Effector memory CD8-positive, alpha-beta T cell (primary cell): Measurements from ENCODE around the gene CCRL2.
A peak's percentile ranks its signal among the peaks of the same experiment; 100 is the strongest.
"Not testable (repeated sequence)": the region's sequence is repeated elsewhere in the genome, so short reads cannot be mapped to it uniquely, and the experiment has no call there.

Experiments
- ATAC-seq: fragments of 150-1000 bp; cut with Tn5 transposase; replicated peaks from 2 replicates; pipeline ENCODE4 v1.10.0; 2021; ENCODE audit warnings: mild to moderate bottlenecking, moderate library complexity
- DNase-seq, 3 experiments: peaks; one replicate each; pipeline ENCODE4 v3.0.0; 2021
- H3K27ac Mint-ChIP-seq, 2 donors: one replicate each; pipeline ENCODE4 v1.8.0; 2022; ENCODE audit warnings: mild to moderate bottlenecking in 2 of 2, mixed read lengths in 2 of 2, moderate library complexity in 2 of 2
- H3K27me3 Mint-ChIP-seq, 2 donors: one replicate each; pipeline ENCODE4 v1.8.0; 2022; ENCODE audit warnings: mixed read lengths in 2 of 2
- H3K36me3 Mint-ChIP-seq: one replicate; pipeline ENCODE4 v1.8.0; 2022; ENCODE audit warnings: mild to moderate bottlenecking, moderate library complexity, mixed read lengths; ENCODE audit not compliant: insufficient read depth
- H3K4me1 Mint-ChIP-seq, 2 donors: one replicate each; pipeline ENCODE4 v1.8.0; 2022; ENCODE audit warnings: low read depth in 2 of 2, mixed read lengths in 2 of 2
- H3K4me3 Mint-ChIP-seq, 2 donors: one replicate each; pipeline ENCODE4 v1.8.0; 2022; ENCODE audit warnings: mild to moderate bottlenecking in 2 of 2, mixed read lengths in 2 of 2, moderate library complexity in 2 of 2
- H3K9me3 Mint-ChIP-seq, 2 donors: one replicate each; pipeline ENCODE4 v1.8.0; 2022; ENCODE audit warnings: mixed read lengths in 2 of 2

CCRL2 gene

GRCh38 chr3:46386205-46386604, 20.9 kb upstream of the CCRL2 start:
- DNase-seq = no peak
- ATAC-seq = no peak

GRCh38 chr3:46388847-46389246, 18.2 kb upstream of the CCRL2 start:
- not testable (repeated sequence) for H3K4me1 Mint-ChIP-seq, H3K27me3 Mint-ChIP-seq

More at GRCh38 chr3:46386205-46386604, 20.9 kb upstream of the CCRL2 start:
- no peaks in the 10 kb centered on the region for H3K9me3 Mint-ChIP-seq
- H3K27ac Mint-ChIP-seq = no peak overlapping the region
- H3K36me3 Mint-ChIP-seq = no peaks in the 10 kb centered on the region
- peaks cover 11 to 13% of the 10 kb centered on the region in 2 donors for H3K4me1 Mint-ChIP-seq
- H3K27me3 Mint-ChIP-seq = no peaks in the 10 kb centered on the region
- no peak overlapping the region for H3K4me3 Mint-ChIP-seq

GRCh38 chr3:46389306-46389705, 17.8 kb upstream of the CCRL2 start:
- H3K4me1 Mint-ChIP-seq = no peaks in the 10 kb centered on the region
- no peaks in the 10 kb centered on the region for H3K27me3 Mint-ChIP-seq
- H3K4me3 Mint-ChIP-seq = no peak overlapping the region
- H3K27ac Mint-ChIP-seq = no peak overlapping the region
- no peaks in the 10 kb centered on the region for H3K9me3 Mint-ChIP-seq
- H3K36me3 Mint-ChIP-seq = peaks cover 3% of the 10 kb centered on the region
- no peak for DNase-seq
- no peak for ATAC-seq

More at GRCh38 chr3:46388847-46389246, 18.2 kb upstream of the CCRL2 start:
- not testable (repeated sequence) for H3K27ac Mint-ChIP-seq, H3K4me3 Mint-ChIP-seq, DNase-seq, H3K9me3 Mint-ChIP-seq, H3K36me3 Mint-ChIP-seq, ATAC-seq

GRCh38 chr3:46391526-46391925, 15.5 kb upstream of the CCRL2 start:
- H3K27ac Mint-ChIP-seq, DNase-seq, H3K36me3 Mint-ChIP-seq, H3K4me3 Mint-ChIP-seq, H3K9me3 Mint-ChIP-seq, H3K4me1 Mint-ChIP-seq, H3K27me3 Mint-ChIP-seq, ATAC-seq: not testable (repeated sequence)

- no peaks in the 10 kb centered on the region for H3K9me3 Mint-ChIP-seq
- H3K4me3 Mint-ChIP-seq = no peak overlapping the region
- DNase-seq (no peak), ATAC-seq (no peak)
- peaks cover 3% of the 10 kb centered on the region for H3K36me3 Mint-ChIP-seq
- H3K4me1 Mint-ChIP-seq = peaks cover 3 to 6% of the 10 kb centered on the region in 2 donors
- H3K27me3 Mint-ChIP-seq = no peaks in the 10 kb centered on the region
- H3K27ac Mint-ChIP-seq = no peak overlapping the region
These were observed 14.0 kb upstream of the CCRL2 start for GRCh38 chr3:46393011-46393410.

- H3K9me3 Mint-ChIP-seq = no peaks in the 10 kb centered on the region
- peaks cover 3% of the 10 kb centered on the region for H3K36me3 Mint-ChIP-seq
- no peaks in the 10 kb centered on the region for H3K27me3 Mint-ChIP-seq
- peaks cover 3 to 6% of the 10 kb centered on the region in 2 donors for H3K4me1 Mint-ChIP-seq
- DNase-seq = no peak
- ATAC-seq = no peak
- no peak overlapping the region for H3K4me3 Mint-ChIP-seq
- H3K27ac Mint-ChIP-seq = no peak overlapping the region
These were observed 13.3 kb upstream of the CCRL2 start for GRCh38 chr3:46393554-46394434.

- peak overlapping the region; percentile 2 to 16 for H3K27ac Mint-ChIP-seq
- ATAC-seq = no peak
These were observed 11.8 kb upstream of the CCRL2 start for GRCh38 chr3:46395210-46395661.

GRCh38 chr3:46395766-46396530, 11.1 kb upstream of the CCRL2 start:
- H3K4me3 Mint-ChIP-seq = no peak overlapping the region
- no peak for ATAC-seq
- no peaks in the 10 kb centered on the region for H3K27me3 Mint-ChIP-seq
- peaks cover 3% of the 10 kb centered on the region for H3K36me3 Mint-ChIP-seq
- H3K27ac Mint-ChIP-seq = peak overlapping the region in 1 of 2 donors; percentile 18
- DNase-seq = no peak
- H3K9me3 Mint-ChIP-seq = no peaks in the 10 kb centered on the region
- peaks cover 3 to 6% of the 10 kb centered on the region in 2 donors for H3K4me1 Mint-ChIP-seq

More at GRCh38 chr3:46395210-46395661, 11.8 kb upstream of the CCRL2 start:
- H3K9me3 Mint-ChIP-seq = no peaks in the 10 kb centered on the region
- peaks cover 3% of the 10 kb centered on the region for H3K36me3 Mint-ChIP-seq
- H3K4me3 Mint-ChIP-seq = no peak overlapping the region
- no peak for DNase-seq
- H3K27me3 Mint-ChIP-seq = no peaks in the 10 kb centered on the region
- peaks cover 3 to 6% of the 10 kb centered on the region in 2 donors for H3K4me1 Mint-ChIP-seq

- peak overlapping the region in 1 of 2 donors; percentile 14 for H3K27ac Mint-ChIP-seq
- H3K4me3 Mint-ChIP-seq = no peak overlapping the region
- H3K4me1 Mint-ChIP-seq = peaks cover 3 to 6% of the 10 kb centered on the region in 2 donors
- no peaks in the 10 kb centered on the region for H3K9me3 Mint-ChIP-seq
- DNase-seq = no peak
- ATAC-seq = no peak
- H3K27me3 Mint-ChIP-seq = no peaks in the 10 kb centered on the region
- peaks cover 3% of the 10 kb centered on the region for H3K36me3 Mint-ChIP-seq
These were observed 9.9 kb upstream of the CCRL2 start for GRCh38 chr3:46397111-46397510.

DNA sequence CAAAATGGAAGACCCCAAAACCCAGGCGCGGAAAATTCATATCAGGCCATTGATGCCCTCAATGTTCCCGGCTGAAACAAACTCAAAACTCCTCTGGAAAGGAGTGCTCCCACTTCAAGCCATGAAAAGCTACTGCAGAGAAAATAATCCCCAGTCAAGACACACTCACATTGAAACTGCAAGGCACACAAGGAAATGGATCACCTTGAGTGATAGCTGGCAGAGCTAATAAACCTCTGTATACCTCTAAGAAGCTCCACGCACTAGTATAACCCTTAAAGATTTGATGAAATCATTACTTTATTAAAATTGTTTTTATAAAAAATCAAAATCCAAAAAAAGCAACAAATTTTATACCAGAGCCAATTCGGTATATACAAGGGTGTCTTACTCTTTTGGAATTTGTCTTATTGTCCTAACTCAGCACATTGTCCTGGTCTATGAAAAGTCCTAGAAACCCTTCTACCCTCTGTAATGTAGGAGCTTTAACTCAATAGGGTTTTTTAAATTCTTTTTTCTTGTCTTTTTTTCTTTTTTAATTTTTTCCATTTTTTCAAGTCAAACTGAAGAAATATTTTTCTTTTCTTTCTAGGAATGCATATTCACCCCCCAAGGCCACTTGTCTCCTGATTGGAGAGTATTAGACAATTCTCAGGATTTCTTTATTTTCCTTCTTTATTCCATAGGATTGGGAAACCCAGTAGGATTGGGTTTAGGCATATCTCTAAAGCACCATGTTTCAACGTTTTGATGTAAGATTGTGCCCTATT, 8.7 kb upstream of the CCRL2 start:
- no peak overlapping the region for H3K4me3 Mint-ChIP-seq
- DNase-seq (no peak), ATAC-seq (no peak)
- H3K27ac Mint-ChIP-seq = no peak overlapping the region
- no peaks in the 10 kb centered on the region for H3K36me3 Mint-ChIP-seq
- H3K9me3 Mint-ChIP-seq = no peaks in the 10 kb centered on the region
- no peaks in the 10 kb centered on the region for H3K27me3 Mint-ChIP-seq
- peaks cover 3 to 6% of the 10 kb centered on the region in 2 donors for H3K4me1 Mint-ChIP-seq

GRCh38 chr3:46399098-46399497, 8.0 kb upstream of the CCRL2 start:
- no peak for ATAC-seq
- Mint-ChIP-seq H3K27ac (no peak overlapping the region), H3K27me3 (no peaks in the 10 kb centered on the region), H3K9me3 (no peaks in the 10 kb centered on the region), H3K4me1 (peaks cover 3 to 6% of the 10 kb centered on the region in 2 donors), H3K36me3 (peaks cover under 1% of the 10 kb centered on the region), H3K4me3 (no peak overlapping the region)
- DNase-seq = no peak

DNA sequence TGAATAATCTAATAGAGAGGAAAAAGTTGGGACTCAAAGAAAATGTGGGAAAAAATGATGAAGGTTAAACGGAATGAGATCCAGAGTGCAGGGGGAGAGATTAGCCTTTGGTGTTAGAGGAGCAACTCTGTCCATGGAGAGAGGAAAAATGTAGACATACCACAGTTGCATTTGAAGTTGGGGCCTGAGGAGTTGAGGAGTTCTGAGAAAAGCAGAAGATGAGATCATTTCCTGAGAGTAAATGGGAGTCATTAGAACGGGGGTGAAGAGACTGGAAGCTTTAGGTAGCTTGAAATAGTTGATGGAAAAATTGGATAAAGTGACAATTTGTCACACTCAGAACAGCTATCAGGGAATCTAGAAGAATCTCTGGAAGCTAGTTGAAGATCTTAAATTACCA, 7.5 kb upstream of the CCRL2 start:
- Mint-ChIP-seq H3K4me3 (no peak overlapping the region), H3K9me3 (no peaks in the 10 kb centered on the region), H3K27ac (no peak overlapping the region), H3K36me3 (peaks cover 3% of the 10 kb centered on the region), H3K4me1 (peaks cover 3 to 6% of the 10 kb centered on the region in 2 donors), H3K27me3 (no peaks in the 10 kb centered on the region)
- ATAC-seq = no peak
- no peak for DNase-seq
